NCI-H748 (cell line): Measurements from ENCODE around the gene FADS1.

Experiments used
- DNase-seq: peaks from one replicate; lab custom pipeline; 2025; ENCODE audit not compliant: unreplicated experiment; lab: John Stamatoyannopoulos, UW

FADS1 gene

DNA sequence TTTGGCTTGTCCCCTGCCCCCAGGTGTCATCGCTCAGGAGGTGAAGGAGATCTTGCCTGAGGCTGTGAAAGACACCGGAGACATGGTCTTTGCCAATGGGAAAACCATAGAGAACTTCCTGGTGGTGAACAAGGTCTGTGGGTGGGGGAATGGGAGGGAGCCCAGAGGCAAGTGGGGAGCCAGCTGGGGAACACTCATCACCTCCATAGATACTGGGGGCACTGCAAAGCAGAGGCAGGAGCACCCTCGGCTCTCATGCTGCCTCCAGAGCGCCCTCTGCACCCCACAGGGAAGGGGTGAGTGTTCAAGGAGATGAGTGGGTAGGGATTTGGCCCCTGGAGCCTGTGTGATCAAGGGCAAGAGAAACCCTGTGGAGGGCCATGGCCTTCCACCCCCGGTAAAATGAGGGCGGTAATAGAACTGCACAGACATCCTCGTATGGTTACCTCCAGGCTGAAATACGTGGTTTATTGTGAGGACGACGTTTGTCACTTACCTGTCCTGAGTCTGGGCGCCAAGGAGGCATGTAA is 38.4 kb downstream of the FADS1 start:
- no peak for DNase-seq

DNA sequence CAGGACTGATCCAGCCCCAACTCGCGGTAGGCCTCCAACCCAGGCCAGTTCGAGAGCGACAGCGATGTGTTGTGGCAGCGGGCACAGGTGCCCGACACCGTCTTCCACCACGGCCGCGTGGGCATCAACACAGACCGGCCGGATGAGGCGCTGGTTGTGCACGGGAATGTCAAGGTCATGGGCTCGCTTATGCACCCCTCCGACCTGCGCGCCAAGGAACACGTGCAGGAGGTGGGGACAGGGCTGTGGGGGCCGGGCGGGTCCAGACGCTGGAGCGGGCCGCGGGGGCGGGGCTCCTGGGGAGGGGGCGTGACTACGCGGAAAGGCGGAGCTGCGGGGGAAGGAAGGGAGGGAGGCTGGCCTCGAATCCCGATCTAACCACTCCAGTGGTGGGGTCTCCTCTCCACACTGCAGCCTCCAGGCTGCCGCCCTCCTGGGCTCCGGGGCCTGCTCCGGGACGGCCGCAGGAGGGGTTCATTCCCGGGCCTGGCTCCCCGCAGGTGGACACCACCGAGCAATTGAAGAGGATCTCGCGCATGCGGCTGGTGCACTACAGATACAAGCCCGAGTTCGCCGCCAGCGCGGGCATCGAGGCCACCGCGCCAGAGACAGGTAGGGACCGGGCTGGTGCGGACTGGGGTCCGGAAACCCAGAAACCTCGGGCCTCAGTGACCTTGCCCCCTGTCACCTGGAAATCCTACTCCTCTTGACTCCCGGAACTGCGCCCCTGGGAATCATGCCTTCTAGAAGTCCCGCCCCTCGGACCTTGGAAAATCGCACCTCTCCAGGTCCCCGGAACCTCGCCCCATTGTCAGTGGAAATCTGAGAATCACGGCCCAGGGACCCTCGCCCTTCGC is 39.3 kb downstream of the FADS1 start:
- DNase-seq = peak; percentile 39

DNA sequence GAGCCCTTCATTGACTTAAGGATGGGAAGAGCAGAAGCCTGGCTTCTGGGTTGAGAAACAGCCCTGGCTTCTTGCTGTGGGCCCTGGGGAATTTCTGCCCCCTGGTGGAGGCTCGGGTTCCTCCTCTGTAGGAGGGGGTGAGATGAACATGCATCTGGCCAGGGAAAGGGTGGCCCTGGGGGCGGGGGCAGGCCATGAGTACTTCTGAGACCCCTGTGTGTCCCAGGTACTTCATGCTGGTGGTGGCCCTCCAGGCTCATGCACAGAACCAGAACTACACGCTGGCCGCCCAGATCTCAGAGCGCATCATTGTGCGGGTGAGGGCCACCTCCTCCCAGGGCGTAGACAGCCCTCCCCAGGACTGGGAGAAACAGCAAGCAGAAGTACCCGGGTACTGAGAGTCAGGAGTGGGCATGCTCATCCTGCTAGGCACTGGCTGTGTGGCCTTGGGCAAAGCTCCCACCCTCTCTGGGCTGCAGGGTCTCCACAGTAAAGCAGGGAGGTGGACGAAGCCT is 40.2 kb downstream of the FADS1 start:
- peak; percentile 51 for DNase-seq

DNA sequence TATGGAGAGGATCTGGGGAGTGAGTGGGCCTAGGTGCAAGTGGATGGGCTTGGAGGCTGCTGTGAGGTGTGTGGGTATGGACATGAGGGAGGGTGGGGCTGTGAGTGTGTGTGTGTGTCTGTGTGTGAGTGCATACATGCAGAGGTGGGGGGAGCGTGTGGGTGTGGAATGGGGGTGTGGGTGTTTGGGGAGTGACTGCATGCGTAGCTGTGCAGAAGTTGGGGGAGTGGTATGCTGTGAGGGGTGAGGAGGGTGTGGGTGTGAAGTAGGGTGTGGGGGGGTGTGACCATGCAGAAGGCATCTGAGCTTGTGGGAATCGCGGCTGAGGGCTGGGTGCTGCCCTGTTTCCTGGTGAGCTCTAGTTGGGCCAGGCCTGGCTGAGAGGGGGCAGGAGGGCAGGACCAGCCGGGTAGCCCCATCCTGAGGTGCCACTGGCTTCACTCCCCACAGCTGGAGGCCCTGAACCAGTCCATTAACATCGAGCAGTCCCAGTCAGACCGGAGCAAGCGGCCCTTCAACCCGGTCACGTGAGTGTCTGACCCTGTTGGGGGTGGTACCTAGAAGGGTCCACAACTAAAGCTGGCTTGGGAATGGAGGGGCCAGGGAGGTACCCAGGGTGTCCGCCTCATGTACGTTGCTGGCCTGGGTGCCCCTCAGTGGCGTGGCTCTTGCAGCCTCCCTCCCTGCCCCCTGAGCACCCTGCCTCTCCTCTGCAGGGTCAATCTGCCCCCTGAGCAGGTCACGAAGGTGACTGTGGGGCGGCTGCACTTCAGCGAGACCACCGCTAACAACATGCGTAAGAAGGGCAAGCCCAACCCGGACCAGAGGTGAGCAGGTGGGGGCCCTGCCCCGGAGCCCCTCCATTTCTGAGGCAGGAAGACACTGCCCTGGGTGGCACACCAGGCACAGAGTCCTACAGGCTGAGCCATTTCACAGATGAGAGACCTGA is 40.9 kb downstream of the FADS1 start:
- no peak for DNase-seq

DNA sequence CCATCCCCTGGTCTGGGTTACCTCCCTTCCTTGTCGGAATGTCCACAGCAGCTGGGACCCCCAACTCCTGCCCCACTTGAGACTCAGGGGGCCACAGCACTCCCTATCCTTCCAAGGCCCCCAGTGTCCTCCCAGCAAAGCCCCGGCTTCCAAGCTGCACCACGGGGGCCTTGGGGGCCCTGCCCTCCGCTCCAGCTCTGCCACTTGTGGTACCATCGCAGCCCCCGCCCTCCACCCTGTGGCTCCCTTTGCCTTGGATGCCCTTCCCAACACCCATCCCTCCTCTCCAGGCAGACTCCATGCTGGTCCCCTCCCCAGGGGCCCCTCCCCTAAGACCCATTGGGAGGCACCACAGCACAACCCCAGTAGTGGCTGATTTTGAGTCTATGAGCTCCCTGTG is 41.7 kb downstream of the FADS1 start:
- no peak for DNase-seq

- DNase-seq = no peak
Measured at GRCh38 chr11:61774411-61774810, 42.4 kb downstream of the FADS1 start.

DNA sequence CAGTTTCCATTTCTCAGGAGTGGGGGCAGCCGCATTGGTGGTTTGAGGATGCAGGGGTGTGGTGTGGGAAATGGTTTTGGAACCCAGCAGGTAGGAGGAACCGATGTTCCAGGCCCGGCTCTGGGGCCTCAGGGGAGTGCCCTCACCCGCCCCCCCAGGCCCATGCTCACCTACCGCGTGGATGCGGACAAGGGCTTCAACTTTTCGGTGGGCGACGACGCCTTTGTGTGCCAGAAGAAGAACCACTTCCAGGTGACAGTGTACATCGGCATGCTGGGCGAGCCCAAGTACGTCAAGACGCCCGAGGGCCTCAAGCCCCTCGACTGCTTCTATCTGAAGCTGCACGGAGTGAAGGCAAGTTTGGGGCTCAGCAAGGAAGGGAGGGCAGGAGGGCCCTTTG is 43.0 kb downstream of the FADS1 start:
- DNase-seq = no peak

DNA sequence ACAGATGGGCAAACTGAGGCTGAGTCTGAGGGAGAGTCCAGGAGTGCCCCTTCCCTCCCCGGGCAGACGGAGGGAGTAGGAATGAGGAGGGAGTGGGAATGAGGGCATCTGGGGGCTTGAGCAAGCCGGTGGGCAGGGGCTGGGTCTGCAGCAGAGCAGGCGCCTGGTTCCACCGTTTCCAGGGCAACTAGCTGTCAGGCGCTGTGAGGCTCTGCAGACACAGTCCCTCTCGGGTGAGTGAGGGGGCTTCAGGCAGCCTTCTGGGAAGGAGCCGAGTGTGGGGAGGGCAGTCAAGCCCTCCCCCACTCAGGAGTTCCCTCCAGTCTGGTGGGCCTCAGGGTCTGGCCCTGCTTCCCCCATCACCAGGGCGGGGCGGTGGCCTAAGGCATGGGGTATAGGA is 43.4 kb downstream of the FADS1 start:
- no peak for DNase-seq

DNA sequence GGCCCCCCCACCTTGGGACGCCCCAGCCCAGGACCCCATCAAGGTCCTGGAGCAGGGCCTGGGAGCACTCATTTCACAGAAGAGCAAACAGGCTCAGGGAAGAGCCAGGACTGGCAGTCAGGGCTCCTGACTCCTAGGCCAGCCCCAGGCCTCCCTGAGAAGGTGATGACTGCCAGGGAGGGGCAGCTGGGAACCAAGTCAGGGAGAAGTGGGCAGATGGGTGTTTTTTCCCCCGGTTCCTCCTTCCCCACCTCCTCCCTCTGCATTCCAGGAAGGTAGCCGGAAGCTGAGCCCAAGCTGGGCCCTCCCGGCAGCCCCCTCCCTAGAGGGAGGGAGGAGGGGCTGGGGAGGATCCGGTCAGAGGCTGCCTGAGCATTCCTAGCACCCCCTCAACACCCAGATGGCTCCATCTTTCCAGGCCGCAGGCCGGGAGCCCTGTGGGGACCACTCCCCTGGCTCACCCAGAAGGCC is 44.8 kb downstream of the FADS1 start:
- DNase-seq = no peak

DNA sequence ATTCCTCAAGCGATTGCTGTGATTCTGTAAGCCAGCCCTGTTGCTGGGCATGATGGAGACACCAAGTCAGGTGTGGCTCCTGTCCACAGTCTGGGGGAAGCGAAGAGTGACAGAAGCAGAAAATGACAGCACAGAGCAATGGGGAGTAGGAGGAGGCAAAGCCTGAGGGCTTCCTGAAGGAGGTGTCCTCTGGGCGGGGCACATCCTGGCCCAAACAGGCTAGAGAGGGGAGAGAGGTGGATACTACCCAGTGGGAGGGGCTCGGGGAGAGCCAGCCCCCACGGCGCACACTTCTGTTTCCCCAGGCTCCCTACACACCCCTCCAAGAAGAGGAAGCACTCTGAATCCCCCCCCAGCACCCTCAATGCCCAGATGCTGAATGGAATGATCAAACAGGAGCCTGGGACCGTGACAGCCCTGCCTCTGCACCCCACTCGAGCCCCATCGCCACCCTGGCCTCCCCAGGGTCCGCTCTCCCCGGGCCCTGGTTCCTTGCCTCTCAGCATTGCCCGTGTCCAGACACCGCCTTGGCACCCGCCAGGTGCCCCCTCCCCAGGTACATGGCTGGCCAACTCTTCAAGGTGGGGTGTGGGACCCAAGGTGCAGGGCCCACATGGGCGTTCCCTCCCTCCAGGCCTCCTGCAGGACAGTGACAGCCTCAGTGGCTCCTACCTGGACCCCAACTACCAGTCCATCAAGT is 45.5 kb downstream of the FADS1 start:
- DNase-seq = no peak

DNA sequence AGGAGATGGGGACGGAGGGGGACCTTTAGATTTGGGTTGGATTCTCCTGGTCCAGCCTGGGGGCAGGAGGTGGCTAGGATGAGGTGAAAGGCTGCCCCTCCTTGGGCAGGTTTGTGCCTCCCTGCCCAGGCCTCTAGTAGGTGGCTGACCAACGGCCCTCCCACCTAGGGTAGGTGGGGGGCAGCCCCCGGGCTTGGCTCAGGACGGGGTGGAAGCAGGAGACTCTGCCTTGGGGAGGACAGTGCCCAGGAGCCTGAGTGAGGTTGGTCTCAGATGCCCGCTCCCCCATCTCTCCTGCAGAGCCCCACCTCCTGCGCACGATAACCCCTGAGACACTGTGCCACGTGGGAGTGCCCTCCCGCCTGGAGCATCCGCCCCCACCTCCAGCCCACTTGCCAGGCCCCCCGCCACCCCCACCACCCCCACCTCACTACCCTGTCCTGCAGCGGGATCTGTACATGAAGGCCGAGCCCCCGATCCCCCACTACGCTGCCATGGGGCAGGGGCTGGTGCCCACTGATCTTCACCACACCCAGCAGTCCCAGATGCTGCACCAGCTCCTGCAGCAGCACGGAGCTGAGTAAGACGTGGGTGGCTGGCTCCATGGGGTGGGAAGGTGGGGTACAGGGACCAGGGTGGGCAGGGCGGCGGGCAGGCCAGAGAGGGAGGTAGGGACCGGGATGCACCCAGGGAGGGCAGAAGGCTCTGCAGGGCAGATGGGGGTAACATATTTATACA is 46.7 kb downstream of the FADS1 start:
- no peak for DNase-seq

- DNase-seq = no peak
Measured at GRCh38 chr11:61769169-61769920, 47.5 kb downstream of the FADS1 start.

- no peak for DNase-seq
Measured at GRCh38 chr11:61768376-61769076, 48.3 kb downstream of the FADS1 start.

- DNase-seq = peak; percentile 19
Measured at GRCh38 chr11:61766353-61766841, 50.4 kb downstream of the FADS1 start.

- DNase-seq = no peak
Measured at GRCh38 chr11:61765550-61766253, 51.1 kb downstream of the FADS1 start.

DNA sequence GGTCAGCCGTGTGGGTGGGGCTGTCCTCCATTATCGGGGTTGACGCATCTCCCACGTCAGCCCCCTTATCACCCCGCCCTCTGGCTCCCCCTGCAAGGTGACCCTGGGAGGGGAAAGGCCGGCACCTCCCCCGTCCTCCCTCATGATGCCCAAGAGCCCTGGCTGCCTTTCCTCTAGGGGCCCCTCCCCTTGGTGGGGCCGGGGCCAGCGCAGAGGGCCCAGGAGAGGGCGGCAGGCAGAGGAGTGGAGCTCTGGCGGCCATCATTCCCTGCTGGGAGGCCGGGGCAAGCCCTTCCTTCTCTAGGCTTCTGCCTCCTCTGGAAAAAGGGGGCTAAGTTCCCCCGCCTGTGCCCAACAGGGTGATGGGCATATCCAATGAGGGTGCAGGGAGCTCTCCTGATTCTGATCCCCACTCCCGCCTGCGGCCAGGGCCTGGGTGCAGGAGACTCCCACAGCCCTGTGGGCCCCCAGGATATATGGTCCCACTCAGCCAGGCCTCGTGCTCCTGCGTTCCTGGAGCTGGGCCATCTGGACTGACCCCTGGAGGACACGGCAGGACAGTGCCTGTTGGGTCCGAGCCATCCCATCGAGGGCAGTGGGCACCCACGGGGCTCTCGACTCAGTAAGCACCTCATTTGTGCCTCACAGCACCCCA is 52.1 kb downstream of the FADS1 start:
- DNase-seq = no peak

DNA sequence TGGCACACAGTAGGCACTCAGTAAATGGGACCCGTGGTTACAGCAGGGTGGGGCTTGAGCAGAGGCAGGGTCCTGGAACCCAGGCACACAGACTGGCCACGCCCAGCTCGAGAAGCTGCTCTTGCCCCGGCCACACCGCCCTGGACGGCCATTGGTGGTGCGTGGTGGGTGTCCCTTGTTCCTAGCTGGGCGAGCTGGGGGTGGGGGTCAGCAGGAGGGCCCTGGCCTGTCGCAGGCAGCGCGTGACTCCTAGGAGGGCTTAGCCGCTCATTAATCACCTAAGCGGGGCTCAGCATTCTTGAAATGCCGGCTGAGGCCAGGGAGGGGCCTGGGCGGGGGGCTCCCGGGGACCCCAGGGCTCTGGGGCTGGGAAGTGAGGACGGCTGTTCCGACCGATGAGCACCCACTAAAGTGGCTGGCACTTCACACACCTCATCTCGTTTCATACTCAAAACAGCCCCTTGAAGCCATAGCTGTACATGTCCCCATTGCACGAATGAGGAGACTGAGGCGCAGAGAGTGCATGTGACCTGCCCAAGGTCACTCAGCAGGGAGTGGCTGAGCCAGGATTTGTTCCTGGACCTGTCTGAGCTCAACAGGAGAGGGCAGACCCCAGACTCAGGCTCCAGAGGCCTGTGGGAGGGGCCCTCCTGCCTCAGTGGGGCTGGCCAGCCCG is 52.7 kb downstream of the FADS1 start:
- DNase-seq = no peak
